Panc1 (cell line): ENCODE data around the gene EYA2. TPM values are rescaled to one million over a fixed set of nuclear protein-coding genes. Genes with fewer than 3 reads are reported as not detected.

Source experiments
- ATAC-seq: fragments of 200-7000 bp; cut with Tn5 transposase; 2 replicates; pipeline ENCODE4 v1.9.1; 2020; ENCODE audit warnings: mild to moderate bottlenecking, moderate library complexity
- BruUV-seq: library from RNA; stranded (reverse); fragments of 400-500 nt; replicated peaks from 2 replicates; lab custom pipeline; 2021; lab: Mats Ljungman, UMichigan
- CTCF ChIA-PET: fragments of 300-600 bp; sonication (Branson Sonifier 250); formaldehyde crosslinking; loops from one replicate; lab custom pipeline; 2022; ENCODE audit warnings: antibody characterized with exemption; lab: Charles Lee
- POLR2A ChIA-PET: fragments of 300-600 bp; sonication (Branson Sonifier 250); formaldehyde crosslinking; loops from one replicate; lab custom pipeline; 2022; ENCODE audit warnings: antibody characterized with exemption; lab: Charles Lee
- DNase-seq: peaks from one replicate; pipeline ENCODE4 v3.0.0-alpha.2; 2010; ENCODE audit warnings: low read depth, low spot score
- H3K27ac ChIP-seq: 2 replicates; pipeline ENCODE4 v1.5.1; 2011; ENCODE audit warnings: mild to moderate bottlenecking, low read length, inconsistent platforms
- H3K27me3 ChIP-seq: fragments of 200-500 bp; sonication (Bioruptor generic); 2 replicates; pipeline ENCODE4 v1.6.0; 2014; ENCODE audit warnings: low read length, inconsistent platforms; ENCODE audit not compliant: control insufficient read depth, insufficient read depth
- H3K36me3 ChIP-seq: fragments of 200-500 bp; sonication (Bioruptor generic); 2 replicates; pipeline ENCODE4 v1.5.1; 2014; ENCODE audit warnings: inconsistent platforms, mild to moderate bottlenecking, low read length, moderate library complexity; ENCODE audit not compliant: control insufficient read depth, insufficient read depth
- H3K4me1 ChIP-seq: 2 replicates; pipeline ENCODE4 v1.5.1; 2011; ENCODE audit warnings: inconsistent platforms, mild to moderate bottlenecking, low read length, moderate library complexity; ENCODE audit not compliant: control insufficient read depth, insufficient read depth
- H3K4me3 ChIP-seq, 2 experiments: 2 replicates each; pipeline ENCODE4 v1.5.1; 2011 to 2012; ENCODE audit warnings: low read depth in 2 of 2, low read length in 2 of 2, mild to moderate bottlenecking in 2 of 2, inconsistent platforms in 1 of 2, moderate library complexity in 1 of 2
- H3K9me3 ChIP-seq: fragments of 200-500 bp; sonication (Bioruptor generic); 2 replicates; pipeline ENCODE4 v1.5.1; 2014; ENCODE audit warnings: low read depth, mild to moderate bottlenecking, inconsistent platforms, low read length, moderate library complexity; ENCODE audit not compliant: control insufficient read depth, insufficient read depth
- POLR2AphosphoS5 ChIP-seq: IDR thresholded peaks from 2 replicates; pipeline ENCODE4 v1.6.1; 2012; ENCODE audit warnings: mild to moderate bottlenecking, low read depth, low read length, moderate library complexity
- REST ChIP-seq, 2 experiments: IDR thresholded peaks; 2 replicates each; pipeline ENCODE4 v1.6.1; 2011 to 2012; ENCODE audit warnings: low read depth in 2 of 2, control low read depth in 1 of 2, low read length in 1 of 2, mild to moderate bottlenecking in 1 of 2, moderate library complexity in 1 of 2; ENCODE audit not compliant: insufficient read depth in 1 of 2
- SIN3A ChIP-seq: IDR thresholded peaks from 2 replicates; pipeline ENCODE4 v1.6.1; 2012; ENCODE audit warnings: low read depth, mild to moderate bottlenecking, low read length, moderate library complexity, borderline replicate concordance; ENCODE audit not compliant: insufficient read depth
- TCF7L2 ChIP-seq: IDR thresholded peaks from 2 replicates; pipeline ENCODE4 v1.6.1; 2011; ENCODE audit warnings: mild to moderate bottlenecking, low read depth, low read length, inconsistent platforms
- in situ Hi-C: cut with HindIII; loops from 2 replicates; pipeline ENCODE4 v1.10.0; 2016; ENCODE audit warnings: low sequenced_read_pairs, low pct_unique_long_range_greater_than_20kb
- intact Hi-C: fragments of 100-400 bp; cut with micrococcal nuclease; formaldehyde crosslinking; loops from one replicate; pipeline ENCODE4 v1.10.0; 2022; ENCODE audit not compliant: unreplicated experiment
- total RNA-seq: library from RNA; stranded (reverse); gene quantifications from one replicate; pipeline ENCODE4 v1.2.1, GENCODE V29; 2021; ENCODE audit not compliant: unreplicated experiment
- TF ChIP-seq, protein P1 (sequence below): fragments of 450-650 bp; IDR thresholded peaks from 2 replicates; pipeline ENCODE4 v1.5.1; 2017; ENCODE audit warnings: mild to moderate bottlenecking

The EYA2 gene
- total RNA-seq, 1 experiment from 2014 or later, result 1.9 TPM

DNA sequence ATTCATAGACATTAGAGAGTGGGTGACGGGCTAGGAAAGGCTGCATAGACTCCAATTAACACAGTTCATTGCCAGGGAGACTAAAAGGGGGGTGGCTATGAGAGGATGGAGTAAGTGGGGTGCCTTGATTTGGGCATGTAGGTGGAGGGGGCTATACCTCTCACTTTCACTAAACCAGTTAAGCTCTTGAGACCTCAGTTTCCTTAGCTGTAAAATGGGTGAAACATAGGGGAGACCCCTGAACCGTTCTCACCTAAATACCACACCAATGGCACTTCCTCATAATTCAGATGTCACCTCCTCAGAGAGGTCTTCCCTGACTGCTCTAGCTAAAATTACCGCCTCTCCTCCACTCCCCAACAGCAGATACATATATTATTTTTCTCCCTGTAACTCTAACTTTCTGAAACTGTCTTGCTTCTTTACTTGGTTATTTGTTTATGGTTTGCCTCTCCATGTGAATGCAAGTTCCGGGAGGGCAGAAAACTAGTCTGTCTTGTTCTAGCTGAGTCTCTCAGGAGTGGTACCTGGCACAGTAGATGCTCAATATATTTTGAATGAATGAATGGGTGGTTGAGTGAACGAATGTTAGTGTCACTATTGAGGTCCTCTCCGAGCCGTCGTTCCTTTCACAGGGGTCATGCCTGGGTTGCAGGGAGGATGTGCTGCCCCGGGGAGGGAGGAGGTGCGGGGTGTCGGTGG, 615 bp upstream of the EYA2 start:
- peak; percentile 12; the same call in 1 of the 2 replicates for ATAC-seq
- no peaks in the 10 kb centered on the region for H3K36me3 ChIP-seq
- no peak for DNase-seq
- ChIA-PET CTCF (no interaction called here), POLR2A (no interaction called here)
- peaks cover 20% of the 10 kb centered on the region for H3K27me3 ChIP-seq
- no peak overlapping the region for H3K4me3 ChIP-seq
- in situ Hi-C loops (no loop called here), intact Hi-C loops (no loop called here)
- no peak for TF ChIP-seq TCF7L2
- no peaks in the 10 kb centered on the region for H3K4me1 ChIP-seq
- no peak overlapping the region for H3K27ac ChIP-seq
- no TSS peak for BruUV-seq
- H3K9me3 ChIP-seq, result peaks cover 6% of the 10 kb centered on the region; the same call in 1 of the 2 replicates

GRCh38 chr20:46894971-46895905, 595 bp downstream of the EYA2 start:
- Histone ChIP-seq H3K27ac (no peak overlapping the region), H3K4me1 (no peaks in the 10 kb centered on the region), H3K9me3 (peaks cover 4% of the 10 kb centered on the region; the same call in 1 of the 2 replicates), H3K4me3 (peak overlapping the region; percentile 28 to 36), H3K36me3 (no peaks in the 10 kb centered on the region), H3K27me3 (peaks cover 20% of the 10 kb centered on the region)
- POLR2A ChIA-PET, result interaction anchor here (0.7 kb wide), 1 partner anchor 12 kb away, joined by 3 read pairs; no protein-coding TSS in a partner anchor
- in situ Hi-C loops, result no loop called here
- TF ChIP-seq SIN3A (no peak), REST (IDR thresholded peaks at IDR 0.05; ENCODE audit: insufficient read depth in 1 of 2, low read depth in 2 of 2, low read length in 1 of 2) (no peak), POLR2AphosphoS5 (no peak), TCF7L2 (no peak)
- TF ChIP-seq, protein P1, sequence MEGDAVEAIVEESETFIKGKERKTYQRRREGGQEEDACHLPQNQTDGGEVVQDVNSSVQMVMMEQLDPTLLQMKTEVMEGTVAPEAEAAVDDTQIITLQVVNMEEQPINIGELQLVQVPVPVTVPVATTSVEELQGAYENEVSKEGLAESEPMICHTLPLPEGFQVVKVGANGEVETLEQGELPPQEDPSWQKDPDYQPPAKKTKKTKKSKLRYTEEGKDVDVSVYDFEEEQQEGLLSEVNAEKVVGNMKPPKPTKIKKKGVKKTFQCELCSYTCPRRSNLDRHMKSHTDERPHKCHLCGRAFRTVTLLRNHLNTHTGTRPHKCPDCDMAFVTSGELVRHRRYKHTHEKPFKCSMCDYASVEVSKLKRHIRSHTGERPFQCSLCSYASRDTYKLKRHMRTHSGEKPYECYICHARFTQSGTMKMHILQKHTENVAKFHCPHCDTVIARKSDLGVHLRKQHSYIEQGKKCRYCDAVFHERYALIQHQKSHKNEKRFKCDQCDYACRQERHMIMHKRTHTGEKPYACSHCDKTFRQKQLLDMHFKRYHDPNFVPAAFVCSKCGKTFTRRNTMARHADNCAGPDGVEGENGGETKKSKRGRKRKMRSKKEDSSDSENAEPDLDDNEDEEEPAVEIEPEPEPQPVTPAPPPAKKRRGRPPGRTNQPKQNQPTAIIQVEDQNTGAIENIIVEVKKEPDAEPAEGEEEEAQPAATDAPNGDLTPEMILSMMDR, result no peak
- DNase-seq (no peak), ATAC-seq (peak; percentile 67)
- BruUV-seq, result no TSS peak
- CTCF ChIA-PET, result no interaction called here
- intact Hi-C loops, result no loop called here
